GM12878 (cell line): ENCODE measurements around the gene HID1. TPM values are rescaled to one million over a fixed set of nuclear protein-coding genes. Genes with fewer than 3 reads are reported as not detected.

Source experiments
- ATAC-seq: fragments of 200-7000 bp; cut with Tn5 transposase; 3 replicates; pipeline ENCODE4 v1.9.1; 2020; ENCODE audit warnings: mild to moderate bottlenecking, moderate library complexity
- BruUV-seq: library from RNA; stranded (reverse); fragments of 400-500 nt; replicated peaks from 2 replicates; lab custom pipeline; 2021; lab: Mats Ljungman, UMichigan
- CTCF ChIA-PET: fragments of 300-600 bp; sonication (Branson Sonifier 250); formaldehyde crosslinking; extraction: SDS; loops from one replicate; lab custom pipeline; 2021; ENCODE audit warnings: inconsistent platforms; lab: Yijun Ruan, JAX
- POLR2A ChIA-PET: fragments of 350-600 bp; formaldehyde crosslinking; extraction: SDS; loops from one replicate; lab custom pipeline; 2021; ENCODE audit warnings: inconsistent platforms; lab: Charles Lee
- RAD21 ChIA-PET: fragments of 300-600 bp; sonication (Branson Sonifier 250); formaldehyde crosslinking; loops from one replicate; lab custom pipeline; 2023; ENCODE audit warnings: antibody characterized with exemption; ENCODE audit not compliant: unreplicated experiment; lab: Charles Lee
- SMC1A ChIA-PET: fragments of 300-600 bp; sonication (Branson Sonifier 250); formaldehyde crosslinking; loops from one replicate; lab custom pipeline; 2023; ENCODE audit not compliant: unreplicated experiment, uncharacterized antibody; lab: Charles Lee
- DNase-seq: peaks from one replicate; pipeline ENCODE4 v3.0.0-alpha.2; 2011; ENCODE audit warnings: low read depth, low spot score
- FAIRE-seq: peaks from 3 replicates; lab custom pipeline; 2011; peaks lifted over from hg19 to GRCh38; lab: Jason Lieb, UNC
- H2AFZ ChIP-seq: 2 replicates; pipeline ENCODE4 v1.6.0; 2011; ENCODE audit warnings: low read depth, low read length, control low read depth; ENCODE audit not compliant: control insufficient read depth
- H3K27ac ChIP-seq: 2 replicates; pipeline ENCODE4 v1.5.1; 2011; ENCODE audit warnings: control low read depth; ENCODE audit not compliant: control insufficient read depth, insufficient read depth
- H3K27me3 ChIP-seq, 2 experiments: replicated peaks in 1 of 2; 2 replicates each; pipeline versions ENCODE4 v1.6.0 to v1.6.1; 2011; ENCODE audit warnings: low read length in 1 of 2; ENCODE audit not compliant: control insufficient read depth in 2 of 2, insufficient read depth in 2 of 2
- H3K36me3 ChIP-seq, 2 experiments: 2 replicates each; pipeline ENCODE4 v1.5.1; 2011; ENCODE audit warnings: low read length in 1 of 2; ENCODE audit not compliant: control insufficient read depth in 2 of 2, insufficient read depth in 2 of 2
- H3K4me1 ChIP-seq: 2 replicates; pipeline ENCODE4 v1.6.1; 2011; ENCODE audit warnings: mild to moderate bottlenecking, low read length, moderate library complexity, mixed read lengths; ENCODE audit not compliant: control insufficient read depth, insufficient read depth
- H3K4me2 ChIP-seq: 2 replicates; pipeline ENCODE4 v1.6.0; 2011; ENCODE audit warnings: control low read depth; ENCODE audit not compliant: control insufficient read depth, insufficient read depth
- H3K4me3 ChIP-seq: fragments of 200-600 bp; sonication (generic); 2 replicates; pipeline ENCODE4 v1.5.1; 2016
- H3K79me2 ChIP-seq: 2 replicates; pipeline ENCODE4 v1.6.0; 2011; ENCODE audit warnings: low read length; ENCODE audit not compliant: control insufficient read depth, insufficient read depth
- H3K9ac ChIP-seq: 2 replicates; pipeline ENCODE4 v1.8.0; 2011; ENCODE audit warnings: low read length, control low read depth, mixed read lengths; ENCODE audit not compliant: control insufficient read depth, insufficient read depth
- H3K9me3 ChIP-seq: replicated peaks from 3 replicates; pipeline ENCODE4 v1.5.1; 2011; ENCODE audit warnings: mild to moderate bottlenecking, low read length; ENCODE audit not compliant: control insufficient read depth, insufficient read depth
- H4K20me1 ChIP-seq: 2 replicates; pipeline ENCODE4 v1.6.0; 2011; ENCODE audit not compliant: control insufficient read depth, insufficient read depth
- ATF7 ChIP-seq: fragments of 450-650 bp; IDR thresholded peaks from 2 replicates; pipeline ENCODE4 v1.6.1; 2016; ENCODE audit warnings: low read depth, mild to moderate bottlenecking
- CHD1 ChIP-seq: IDR thresholded peaks from 2 replicates; pipeline ENCODE4 v1.6.1; 2012; ENCODE audit warnings: low read depth, low read length, improper control_type of control experiment
- CHD2 ChIP-seq: IDR thresholded peaks from 2 replicates; pipeline ENCODE4 v1.6.1; 2011; ENCODE audit warnings: low read depth, low read length, improper control_type of control experiment, borderline replicate concordance
- EZH2 ChIP-seq: IDR thresholded peaks from 2 replicates; pipeline ENCODE4 v1.6.1; 2012; ENCODE audit warnings: low read depth, mild to moderate bottlenecking, control low read depth, inconsistent platforms, low read length, borderline replicate concordance; ENCODE audit not compliant: control insufficient read depth
- IKZF1 ChIP-seq: fragments of 450-650 bp; conservative IDR thresholded peaks from 2 replicates; pipeline ENCODE4 v1.6.1; 2017; ENCODE audit warnings: antibody characterized with exemption, mild to moderate bottlenecking
- NBN ChIP-seq: fragments of 450-650 bp; IDR thresholded peaks from 2 replicates; pipeline ENCODE4 v1.6.1; 2016
- POU2F2 ChIP-seq: IDR thresholded peaks from 3 replicates; pipeline ENCODE4 v1.6.1; 2011; ENCODE audit warnings: low read depth, mild to moderate bottlenecking, low read length, borderline replicate concordance
- RELA ChIP-seq: fragments of 450-650 bp; IDR thresholded peaks from 2 replicates; pipeline ENCODE4 v1.8.0; 2014; ENCODE audit warnings: borderline replicate concordance; ENCODE audit not compliant: partially characterized antibody
- SMAD1 ChIP-seq: fragments of 450-650 bp; IDR thresholded peaks from 2 replicates; pipeline ENCODE4 v1.6.1; 2018; ENCODE audit warnings: mild to moderate bottlenecking, low read depth; ENCODE audit not compliant: partially characterized antibody
- TBL1XR1 ChIP-seq: IDR thresholded peaks from 2 replicates; pipeline ENCODE4 v1.6.1; 2012; ENCODE audit warnings: low read depth, low read length, improper control_type of control experiment
- TCF7 ChIP-seq: IDR thresholded peaks from 2 replicates; pipeline ENCODE4 v1.6.1; 2014; ENCODE audit warnings: antibody characterized with exemption, borderline replicate concordance
- YY1 ChIP-seq: IDR thresholded peaks from 2 replicates; pipeline ENCODE4 v1.6.1; 2011; ENCODE audit warnings: low read depth, mild to moderate bottlenecking, low read length
- WGBS: methylation state at CpG from one replicate; pipeline ENCODE4 v1.1.6; 2016; ENCODE audit warnings: low lambda C conversion rate; ENCODE audit not compliant: insufficient replicate concordance, insufficient coverage; ENCODE audit errors: missing lambda C conversion rate; 5-methylcytosine and 5-hydroxymethylcytosine counted together
- in situ Hi-C: fragments of 300-500 bp; cut with MboI; formaldehyde crosslinking; loops from 9 replicates; pipeline ENCODE4 v1.14.3; 2018; ENCODE audit warnings: mixed read lengths
- intact Hi-C: fragments of 100-400 bp; cut with micrococcal nuclease; formaldehyde crosslinking; loops from one replicate; pipeline ENCODE4 v1.14.2; 2022; ENCODE audit not compliant: unreplicated experiment
- polyA plus RNA-seq, 11 experiments: library from polyadenylated mRNA; depleted of rRNA in 4 of 11; unstranded in 6 of 11; stranded (reverse) in 5 of 11; fragments of >200 nt; fragmentation: Nextera tagmentation in 4 of 11; fragmentation: Illumina TruSeq in 1 of 11; extraction: Ambion mirVana in 4 of 11; extraction: Trizol in 1 of 11; gene quantifications; 1 replicate in 1 of 11; 2 replicates in 10 of 11; pipeline versions ENCODE4 v1.2.1 to v1.2.3, GENCODE V29; 2011 to 2016; ENCODE audit warnings: inconsistent platforms in 2 of 11, missing spikeins in 2 of 11, low read depth in 1 of 11
- total RNA-seq, 4 experiments: library from RNA; depleted of rRNA in 3 of 4; stranded (reverse); fragments of >200 nt in 3 of 4; fragmentation: Illumina TruSeq in 1 of 4; extraction: Trizol in 1 of 4; gene quantifications; 2 replicates each; pipeline versions ENCODE4 v1.2.1 to v1.2.3, GENCODE V29; 2013 to 2021
- TF ChIP-seq, protein P1 (sequence below): fragments of 450-650 bp; IDR thresholded peaks from 2 replicates; pipeline ENCODE4 v1.6.1; 2017; ENCODE audit warnings: borderline replicate concordance

Gene HID1
- total and polyA plus RNA-seq, 10 of the 15 experiments (the other 5 are each of a cell fraction or from before 2014, with no cell fraction given) = 0.04 to 0.77 (median 0.32) TPM; not detected in 2

- in situ Hi-C loops = no loop called here
These were observed 40.6 kb upstream of the HID1 start for GRCh38 chr17:75013092-75013559.

DNA sequence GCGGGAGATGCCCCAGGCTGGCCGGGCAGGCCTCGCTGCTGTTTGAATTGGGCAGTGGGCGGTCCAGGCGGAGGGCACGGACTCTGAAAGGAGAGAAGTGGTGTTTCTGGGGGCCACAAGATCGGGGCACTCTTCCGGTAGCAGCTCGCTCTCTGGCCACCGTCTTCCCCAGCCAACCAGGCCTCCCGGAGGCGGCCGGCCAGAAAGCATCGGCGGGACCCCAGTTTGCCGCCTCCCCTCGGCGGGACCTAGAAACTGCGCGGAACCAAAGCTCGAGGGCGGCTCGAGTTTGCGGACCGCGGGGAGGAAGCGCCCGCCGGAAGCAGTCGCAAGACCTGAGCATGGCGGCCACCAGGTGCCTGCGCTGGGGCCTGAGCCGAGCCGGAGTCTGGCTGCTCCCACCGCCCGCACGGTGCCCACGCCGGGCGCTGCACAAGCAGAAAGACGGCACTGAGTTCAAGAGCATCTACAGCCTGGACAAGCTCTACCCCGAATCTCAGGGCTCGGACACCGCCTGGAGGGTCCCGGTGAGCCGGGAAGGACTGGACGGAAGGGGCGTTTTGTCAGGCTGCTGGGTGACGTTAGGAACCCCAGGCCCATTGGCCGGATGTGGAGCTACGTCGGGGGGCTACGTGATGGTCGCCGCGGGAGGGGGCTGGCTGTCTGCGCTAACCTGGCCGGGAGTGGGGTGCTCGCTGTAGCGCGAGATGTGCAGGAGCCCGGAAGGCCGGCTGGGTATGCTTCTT is 40.0 kb upstream of the HID1 start, which contains the start of gene MRPL58:
MRPL58 (plus strand) TSS at position 325 of the 746 bp plus-strand sequence; CDS start at position 342, 17 bp downstream.
- Histone ChIP-seq H4K20me1 (no peaks in the 10 kb centered on the region), H3K4me3 (peak within 1 kb of the TSS; percentile 94), H3K79me2 (peaks cover 14% of the 10 kb centered on the region), H3K9me3 (no peaks in the 10 kb centered on the region), H3K36me3 (no peaks in the 10 kb centered on the region), H3K27me3 (no peaks in the 10 kb centered on the region; a peak in 1 of 4 replicates), H3K4me2 (peak within 1 kb of the TSS; percentile 99), H3K27ac (peak within 1 kb of the TSS; percentile 67), H3K4me1 (peaks cover 8% of the 10 kb centered on the region), H2AFZ (peak within 1 kb of the TSS; percentile 92), H3K9ac (peak within 1 kb of the TSS; percentile 89)
- FAIRE-seq (peak; percentile 82), ATAC-seq (peak; percentile 95), DNase-seq (peak; percentile 60)
- POLR2A ChIA-PET = interaction anchor here (0.5 to 3.5 kb wide), 17 partner anchors 15 to 1237 kb away, joined by 3 to 11 read pairs (median 3); partner anchors contain the start of genes ARMC7, ATP5PD, CDR2L and FDXR
- RAD21 ChIA-PET = interaction anchor here (0.5 to 5.4 kb wide), 16 partner anchors 20 to 277 kb away, joined by 3 to 35 read pairs (median 4); partner anchors contain the start of genes CDR2L, HID1, MIF4GD and SLC16A5
- in situ Hi-C loops = no loop called here
- intact Hi-C loops = no loop called here
- CTCF ChIA-PET = interaction anchor here (0.5 to 3.9 kb wide), 30 partner anchors 10 to 809 kb away, joined by 3 to 64 read pairs (median 4); partner anchors contain the start of genes ARMC7, ATP5PD, MIF4GD and SLC16A5
- 3% methylated on average over 62 of the region's 63 CpGs for WGBS
- BruUV-seq = no TSS peak
- SMC1A ChIA-PET = interaction anchor here (1.0 to 4.8 kb wide), 15 partner anchors 17 to 192 kb away, joined by 3 to 23 read pairs (median 4); partner anchors contain the start of gene NT5C
- TF ChIP-seq YY1 (peak; percentile 98), RELA (peak; percentile 45), TCF7 (peak; percentile 19; the same call in 1 of the 2 replicates), CHD1 (no peak), EZH2 (no peak), TBL1XR1 (peak; percentile 84), IKZF1 (peak; percentile 87), NBN (peak; percentile 66), SMAD1 (peak; percentile 10)
- TF ChIP-seq, protein P1, sequence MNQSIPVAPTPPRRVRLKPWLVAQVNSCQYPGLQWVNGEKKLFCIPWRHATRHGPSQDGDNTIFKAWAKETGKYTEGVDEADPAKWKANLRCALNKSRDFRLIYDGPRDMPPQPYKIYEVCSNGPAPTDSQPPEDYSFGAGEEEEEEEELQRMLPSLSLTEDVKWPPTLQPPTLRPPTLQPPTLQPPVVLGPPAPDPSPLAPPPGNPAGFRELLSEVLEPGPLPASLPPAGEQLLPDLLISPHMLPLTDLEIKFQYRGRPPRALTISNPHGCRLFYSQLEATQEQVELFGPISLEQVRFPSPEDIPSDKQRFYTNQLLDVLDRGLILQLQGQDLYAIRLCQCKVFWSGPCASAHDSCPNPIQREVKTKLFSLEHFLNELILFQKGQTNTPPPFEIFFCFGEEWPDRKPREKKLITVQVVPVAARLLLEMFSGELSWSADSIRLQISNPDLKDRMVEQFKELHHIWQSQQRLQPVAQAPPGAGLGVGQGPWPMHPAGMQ = no peak

More at GRCh38 chr17:75013092-75013559, 40.6 kb upstream of the HID1 start:
- peak overlapping the region; percentile 67 for H3K27ac ChIP-seq
- no TSS peak for BruUV-seq
- RAD21 ChIA-PET = interaction anchor here (0.5 to 5.4 kb wide), 14 partner anchors 19 to 276 kb away, joined by 3 to 35 read pairs (median 4); partner anchors contain the start of genes CDR2L, HID1, MIF4GD and SLC16A5
- CTCF ChIA-PET = interaction anchor here (0.6 to 3.9 kb wide), 22 partner anchors 10 to 258 kb away, joined by 3 to 64 read pairs (median 4); partner anchors contain the start of genes ARMC7, ATP5PD and MIF4GD
- POLR2A ChIA-PET = interaction anchor here (0.5 to 3.5 kb wide), 18 partner anchors 19 to 1236 kb away, joined by 3 to 11 read pairs (median 3); partner anchors contain the start of genes ARMC7, ATP5PD, CDR2L and FDXR
- H3K9ac ChIP-seq = peak overlapping the region; percentile 89
- intact Hi-C loops = no loop called here
- no peaks in the 10 kb centered on the region for H4K20me1 ChIP-seq
- no peak for FAIRE-seq
- under 1% methylated on average over 10 of the region's 10 CpGs for WGBS
- SMC1A ChIA-PET = interaction anchor here (1.1 to 4.8 kb wide), 13 partner anchors 17 to 191 kb away, joined by 3 to 23 read pairs (median 4); partner anchors contain the start of gene NT5C
- no peaks in the 10 kb centered on the region for H3K36me3 ChIP-seq
- H3K79me2 ChIP-seq = peaks cover 14% of the 10 kb centered on the region
- peak overlapping the region; percentile 94 for H3K4me3 ChIP-seq
- no peak for DNase-seq
- no peak for TF ChIP-seq POU2F2
- no peak for TF ChIP-seq CHD2
- 0 out of 2 replicates have a peak, but pooled peaks have one; percentile 2 for TF ChIP-seq ATF7
- no peaks in the 10 kb centered on the region; a peak in 1 of 4 replicates for H3K27me3 ChIP-seq
- ATAC-seq = peak; percentile 5
- H2AFZ ChIP-seq = peak overlapping the region; percentile 92
- peak overlapping the region; percentile 99 for H3K4me2 ChIP-seq
- no peaks in the 10 kb centered on the region for H3K9me3 ChIP-seq
- H3K4me1 ChIP-seq = peaks cover 8% of the 10 kb centered on the region
